HPDE6-E6E7 (cell line): ENCODE data around the gene AQP6.

Experiments used
- DNase-seq: peaks from one replicate; pipeline ENCODE4 v3.0.0; 2011; ENCODE audit warnings: missing footprints; ENCODE audit errors: extremely low spot score

AQP6 gene

GRCh38 chr12:49942921-49943624 is 29.7 kb upstream of the AQP6 start:
- DNase-seq = no peak

- no peak for DNase-seq
Observed at GRCh38 chr12:49943625-49943960, 29.2 kb upstream of the AQP6 start.

- DNase-seq = no peak
Observed at GRCh38 chr12:49944046-49944445, 28.7 kb upstream of the AQP6 start.

- no peak for DNase-seq
Observed at GRCh38 chr12:49944718-49945117, 28.0 kb upstream of the AQP6 start.

GRCh38 chr12:49945394-49946080 is 27.2 kb upstream of the AQP6 start:
- DNase-seq = peak; percentile 67

GRCh38 chr12:49946086-49946485 is 26.7 kb upstream of the AQP6 start:
- no peak for DNase-seq

GRCh38 chr12:49946497-49946896 is 26.2 kb upstream of the AQP6 start:
- no peak for DNase-seq

GRCh38 chr12:49947593-49948226 is 25.0 kb upstream of the AQP6 start:
- no peak for DNase-seq

- DNase-seq = no peak
Observed at GRCh38 chr12:49948866-49949845, 23.6 kb upstream of the AQP6 start.

GRCh38 chr12:49949866-49950265 is 22.9 kb upstream of the AQP6 start:
- no peak for DNase-seq

- DNase-seq = no peak
Observed at GRCh38 chr12:49950273-49951251, 22.2 kb upstream of the AQP6 start, which contains the start of gene AQP2. Gene AQP2 (plus strand): TSS chr12:49950737. CDS start chr12:49950831, 94 bp downstream.

- no peak for DNase-seq
Observed at GRCh38 chr12:49951411-49952240, 21.1 kb upstream of the AQP6 start.

GRCh38 chr12:49952391-49953055 is 20.2 kb upstream of the AQP6 start:
- no peak for DNase-seq

- DNase-seq = no peak
Observed at GRCh38 chr12:49953151-49953550, 19.6 kb upstream of the AQP6 start.

GRCh38 chr12:49953961-49954846 is 18.5 kb upstream of the AQP6 start:
- DNase-seq = no peak

GRCh38 chr12:49954863-49955830 is 17.6 kb upstream of the AQP6 start:
- no peak for DNase-seq
